Activated CD8-positive, alpha-beta memory T cell treated with anti-CD3 and anti-CD28 coated beads, Interleukin-2, amount 50 U/mL, for 24 hours (primary cell): Measurements from ENCODE around the gene MSL3B.

Source experiments
- DNase-seq: peaks from one replicate; pipeline ENCODE4 v3.0.0-alpha.2; 2020; ENCODE audit errors: extremely low read depth

MSL3B gene

DNA sequence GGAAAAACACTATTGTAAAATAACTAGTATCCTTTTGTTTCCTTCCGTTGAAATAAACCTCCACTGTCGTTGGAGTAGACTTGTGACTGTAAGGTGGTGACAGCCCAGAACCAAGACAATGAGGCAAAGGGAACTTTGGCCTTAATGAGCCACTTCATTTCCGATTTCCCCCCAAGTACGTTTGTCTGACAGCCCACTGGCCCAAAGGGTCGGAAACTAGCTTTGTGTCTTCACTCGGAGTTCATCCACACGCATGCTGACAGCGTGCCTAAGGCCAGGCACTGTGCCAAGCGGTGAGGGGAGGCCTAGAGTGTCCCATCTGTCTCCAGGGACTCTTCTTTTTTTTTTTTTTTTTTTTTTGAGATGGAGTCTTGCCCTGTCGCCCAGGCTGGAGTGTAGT lies 34.8 kb downstream of the MSL3B start:
- DNase-seq: no peak

DNA sequence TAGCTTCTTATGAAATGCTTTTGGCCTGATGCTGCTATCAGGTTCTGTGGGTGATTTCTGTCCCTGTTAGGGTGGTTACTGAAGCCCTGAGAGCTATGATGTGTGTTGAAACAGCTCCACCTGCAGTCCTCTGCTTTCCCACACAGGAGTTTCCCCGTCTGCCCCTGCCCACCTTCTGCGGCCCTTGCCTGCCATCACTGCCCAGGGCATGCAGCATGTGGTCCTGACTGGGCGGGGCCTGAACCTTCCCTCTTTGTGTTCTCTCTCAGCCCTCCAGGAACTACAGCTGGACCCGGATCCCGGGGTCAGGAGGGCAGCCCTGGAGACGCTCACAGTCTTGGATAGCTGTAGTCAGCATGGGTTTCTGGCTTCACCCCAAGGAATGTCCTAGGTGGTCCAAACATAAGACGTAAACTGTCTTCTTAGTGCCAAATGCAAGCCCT lies 35.3 kb downstream of the MSL3B start:
- no peak for DNase-seq

DNA sequence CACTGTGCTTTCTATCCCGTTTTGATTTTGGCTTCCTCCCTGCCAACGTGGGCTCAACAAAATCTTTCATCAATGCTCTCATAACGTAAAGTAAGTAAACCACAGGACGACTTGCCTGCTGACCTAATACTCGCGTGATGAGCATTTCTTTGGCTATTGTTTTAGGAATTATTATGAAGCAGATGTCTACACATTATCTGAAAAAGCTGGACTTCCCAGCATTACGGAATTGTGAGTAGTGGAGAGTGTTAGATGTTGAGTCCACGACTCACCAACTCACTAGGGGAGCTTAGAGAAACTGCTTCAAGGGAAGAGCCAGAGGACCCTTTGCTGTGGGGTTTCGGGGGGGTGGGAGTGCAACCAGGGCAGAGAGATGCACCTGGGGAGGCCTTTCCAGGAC lies 35.8 kb downstream of the MSL3B start:
- DNase-seq: no peak

DNA sequence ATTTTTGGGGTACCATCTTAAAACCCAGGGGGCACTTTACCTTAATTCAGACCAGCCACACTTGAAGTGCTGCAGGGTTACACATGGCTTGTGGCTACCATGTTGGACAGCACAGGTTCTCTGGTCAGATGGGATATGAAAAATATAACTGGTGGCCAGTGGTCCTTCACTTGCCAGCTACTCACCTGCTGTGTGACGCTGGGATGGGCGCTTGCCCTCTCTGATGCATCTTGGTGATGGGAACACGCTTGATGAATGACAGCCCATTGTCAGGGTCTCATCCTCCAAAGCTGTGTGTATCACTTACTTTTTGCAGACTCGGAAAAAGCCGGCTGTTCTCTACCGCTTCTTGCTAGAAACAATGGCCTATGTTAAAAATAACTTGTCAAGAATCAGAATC lies 36.3 kb downstream of the MSL3B start:
- no peak for DNase-seq

DNA sequence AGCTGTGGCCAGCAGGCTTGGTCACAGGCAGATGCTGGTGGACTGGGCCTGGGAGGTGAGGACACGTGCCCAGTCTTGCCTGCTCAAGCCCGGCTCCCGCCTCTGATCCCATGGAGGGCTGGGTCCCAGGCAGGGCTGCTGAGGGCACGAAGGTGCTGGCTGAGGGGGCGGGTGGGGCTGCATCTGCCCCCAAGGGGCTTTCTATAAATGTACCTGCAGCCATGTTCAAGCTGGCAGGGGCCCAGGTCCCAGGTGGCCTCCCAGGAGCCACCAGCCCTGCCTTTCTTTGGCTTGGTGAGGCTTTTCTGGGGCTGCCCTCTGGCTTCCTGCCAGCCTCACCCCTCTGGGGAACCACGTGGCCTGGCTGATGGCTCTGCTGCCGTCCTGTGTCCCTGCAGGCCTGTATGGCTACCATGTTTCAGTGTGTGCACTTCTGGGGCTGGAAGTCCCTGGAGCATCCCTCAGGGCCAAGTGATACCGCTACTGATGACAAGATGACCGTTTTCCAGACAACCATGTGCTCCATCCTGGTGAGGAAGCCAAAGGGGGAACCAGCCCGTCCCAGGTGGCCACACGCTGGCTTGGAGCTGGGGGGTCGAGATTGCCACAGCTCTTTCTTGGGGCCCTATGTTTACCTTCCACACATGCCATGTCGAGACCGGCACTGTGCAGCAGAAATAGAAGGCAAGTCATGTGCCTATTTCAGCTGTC lies 37.0 kb downstream of the MSL3B start:
- no peak for DNase-seq

DNA sequence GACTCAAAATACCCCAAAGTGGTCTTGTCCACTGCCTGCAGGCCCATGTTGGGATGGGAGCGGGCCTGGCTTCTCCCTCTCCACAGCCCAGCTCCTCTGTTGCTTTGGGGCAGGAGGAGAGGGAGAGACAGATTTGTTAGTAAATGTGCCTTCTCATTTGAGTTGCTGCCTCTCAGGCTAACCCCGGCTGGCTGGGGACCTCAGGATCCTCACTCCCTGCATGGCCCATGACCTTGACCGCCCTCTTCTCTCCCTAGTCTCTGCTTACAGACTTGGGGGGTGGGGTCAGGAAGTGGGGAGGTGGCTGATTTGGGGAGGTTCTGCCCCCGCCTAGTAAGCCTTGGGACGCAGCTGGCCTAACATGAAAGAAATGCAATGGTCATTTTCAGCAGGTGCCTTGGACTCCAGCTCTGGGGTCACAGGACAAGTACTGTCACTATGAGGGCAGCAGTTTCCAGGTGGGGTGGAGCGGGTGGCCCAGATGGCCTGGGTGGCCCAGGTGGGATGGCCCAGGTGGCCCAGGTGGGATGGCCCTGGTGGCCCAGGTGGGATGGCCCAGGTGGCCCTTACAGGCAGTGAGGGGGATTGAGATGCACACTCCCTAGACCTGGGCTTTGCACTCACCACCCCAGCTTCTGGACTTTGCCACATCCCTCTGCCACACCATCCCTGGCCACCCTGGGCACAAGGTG lies 37.9 kb downstream of the MSL3B start:
- DNase-seq: no peak

DNA sequence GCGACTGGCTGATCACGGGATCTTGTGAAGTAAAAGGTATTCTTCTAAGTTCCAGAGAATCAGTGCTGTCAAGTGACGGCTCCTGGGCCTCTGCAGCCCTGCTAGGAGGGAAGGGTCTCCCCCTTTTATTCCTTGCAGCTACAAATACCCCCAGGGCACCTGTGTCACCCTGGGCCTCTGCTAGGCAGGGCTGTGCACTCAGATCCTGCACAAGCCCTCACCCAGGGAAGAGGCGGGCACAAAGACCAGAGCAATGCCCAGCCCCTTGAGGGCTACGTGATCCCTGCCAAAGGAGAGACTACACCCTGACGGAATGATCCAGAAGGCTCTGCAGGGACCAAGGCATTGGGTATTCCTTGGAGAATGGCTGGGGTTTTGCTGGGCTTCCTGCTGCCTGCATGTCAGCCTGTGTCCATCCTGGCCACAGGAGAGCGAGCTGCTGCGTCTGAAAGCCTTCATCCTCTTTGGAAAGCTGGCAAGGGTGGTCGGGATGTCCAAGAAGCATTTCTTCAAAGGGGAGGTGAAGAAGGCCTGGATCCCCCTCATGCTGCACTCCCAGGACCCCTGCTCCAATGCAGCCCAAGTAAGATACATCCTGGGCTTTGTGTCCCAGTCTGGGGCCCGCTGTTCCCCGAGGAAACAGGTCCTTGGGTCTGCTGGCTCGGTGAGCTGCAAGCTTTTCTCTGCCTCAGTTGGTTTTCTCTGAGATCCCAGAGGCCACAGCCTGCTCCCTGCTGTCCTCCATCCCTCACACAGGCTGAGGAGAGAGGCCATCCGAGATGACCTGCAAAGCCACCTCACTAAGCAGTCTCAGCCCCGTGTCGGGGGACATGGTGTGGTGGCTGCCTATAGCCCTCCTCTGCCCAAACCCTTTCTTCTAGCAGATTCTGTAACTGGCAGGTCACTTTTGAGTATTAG lies 38.7 kb downstream of the MSL3B start:
- no peak for DNase-seq

DNA sequence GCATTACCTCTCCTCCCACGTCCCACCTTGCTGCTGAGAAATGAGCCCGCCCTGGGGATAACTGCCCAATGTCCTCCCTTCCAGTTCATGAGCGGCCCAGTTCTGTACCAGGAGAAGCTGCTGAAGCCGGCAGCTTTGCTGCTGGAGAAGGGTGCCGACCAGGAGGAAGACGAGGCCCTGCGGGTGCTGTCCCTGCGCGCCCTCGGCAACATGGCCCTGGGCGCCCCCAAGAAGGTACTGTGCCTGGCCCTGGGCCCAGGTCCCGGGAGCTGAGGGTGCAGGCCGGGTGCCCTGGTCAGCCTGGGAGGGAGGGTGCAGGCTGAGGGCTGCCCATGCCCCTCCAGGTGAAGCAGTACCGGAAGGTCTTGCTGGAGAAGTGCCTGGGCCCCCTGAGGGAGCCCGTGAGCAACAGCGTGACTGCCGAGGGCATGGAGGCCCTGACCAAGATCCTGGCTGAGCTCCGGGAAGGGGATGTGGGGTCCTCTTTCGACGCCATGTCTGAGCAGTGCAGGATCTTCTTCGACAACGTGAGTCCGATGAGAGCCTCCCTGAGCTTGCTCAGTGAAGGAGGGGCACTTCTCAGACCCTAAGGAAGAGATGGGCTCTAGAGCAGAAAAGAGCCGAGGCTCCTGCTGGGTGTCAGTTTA lies 39.5 kb downstream of the MSL3B start:
- no peak for DNase-seq

DNA sequence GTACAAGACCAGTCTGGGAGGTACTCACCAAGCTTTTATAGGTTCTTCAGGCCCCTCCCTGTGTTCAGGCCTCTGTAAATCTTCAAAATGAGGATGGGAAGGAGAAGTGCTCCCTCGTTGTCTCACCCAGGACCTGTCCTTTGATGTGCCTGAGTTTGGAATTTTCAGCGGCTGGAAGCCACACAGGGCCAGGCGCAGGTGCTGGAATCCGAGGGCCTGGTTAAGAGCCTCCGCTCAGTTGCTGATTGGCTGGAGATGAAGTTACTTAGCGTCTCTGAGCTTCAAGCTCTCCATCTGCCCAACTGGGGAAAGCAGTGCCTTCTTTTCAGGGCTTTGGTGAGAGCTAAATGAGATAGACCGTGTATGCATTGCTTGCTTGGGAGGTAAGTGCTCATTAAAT lies 43.8 kb downstream of the MSL3B start:
- DNase-seq: no peak

DNA sequence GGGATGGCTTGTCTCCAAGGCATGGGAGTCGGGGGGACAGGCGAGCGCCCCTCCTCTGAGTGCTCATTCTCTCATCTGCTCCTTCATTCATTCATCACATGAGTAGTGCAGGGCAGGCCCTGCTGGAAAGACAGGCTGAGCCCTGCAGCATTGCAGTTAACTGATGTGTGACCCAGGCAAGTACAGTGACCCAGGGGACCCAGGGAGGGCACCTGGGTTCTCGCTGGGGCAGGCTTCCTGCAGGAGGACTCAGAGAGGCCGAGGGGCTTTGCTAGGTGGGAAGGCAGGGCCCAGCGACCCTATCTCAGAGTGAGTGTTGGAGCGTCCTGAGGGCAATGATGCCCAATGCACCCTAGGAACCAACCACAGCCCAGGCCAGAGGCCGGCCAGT lies 44.5 kb downstream of the MSL3B start:
- DNase-seq: no peak

DNA sequence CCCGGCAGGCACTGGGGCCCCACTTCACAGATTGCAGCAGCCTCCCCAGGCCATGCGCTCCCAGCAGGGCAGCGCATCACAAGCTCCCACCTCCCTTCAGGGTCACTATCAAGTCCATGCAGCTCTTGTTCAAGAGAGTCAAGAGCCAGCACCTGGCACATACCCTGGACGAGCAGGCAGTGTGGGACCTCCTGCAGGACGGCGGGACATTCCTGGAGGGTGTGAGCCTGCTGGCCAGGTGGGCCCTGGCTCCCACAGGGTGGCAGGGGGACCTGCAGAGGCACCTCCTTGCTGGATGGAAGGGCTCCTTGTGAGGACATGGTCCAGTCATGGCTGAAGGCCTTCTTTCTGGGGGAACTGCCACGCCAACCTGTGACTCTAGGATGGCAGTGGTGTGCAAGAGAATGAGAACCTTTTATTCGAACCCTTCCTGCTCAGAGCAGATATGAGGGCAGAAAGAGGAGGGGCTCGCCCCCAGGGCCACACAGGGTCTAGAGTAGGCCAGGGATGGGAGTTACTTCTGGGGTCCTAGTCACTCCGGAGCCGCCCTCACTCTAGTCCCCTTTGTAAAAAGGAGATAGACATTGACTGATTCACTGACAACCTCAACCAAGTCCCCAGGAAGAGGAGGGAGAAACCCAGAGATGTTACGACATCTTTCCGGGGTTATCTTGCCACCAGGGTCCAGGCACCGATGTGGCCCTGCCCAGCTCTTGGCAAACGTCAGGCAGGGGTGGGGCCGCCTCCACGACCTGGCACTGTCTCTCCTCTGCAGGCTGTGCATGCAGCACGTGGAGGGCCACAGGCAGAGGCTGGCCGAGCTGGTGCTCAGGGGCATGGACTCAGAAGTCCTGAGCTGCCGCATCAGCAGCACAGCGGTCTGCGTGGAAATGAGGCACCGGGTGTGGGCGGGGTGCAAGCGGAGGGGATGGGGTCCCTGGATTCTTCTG lies 45.1 kb downstream of the MSL3B start:
- no peak for DNase-seq

DNA sequence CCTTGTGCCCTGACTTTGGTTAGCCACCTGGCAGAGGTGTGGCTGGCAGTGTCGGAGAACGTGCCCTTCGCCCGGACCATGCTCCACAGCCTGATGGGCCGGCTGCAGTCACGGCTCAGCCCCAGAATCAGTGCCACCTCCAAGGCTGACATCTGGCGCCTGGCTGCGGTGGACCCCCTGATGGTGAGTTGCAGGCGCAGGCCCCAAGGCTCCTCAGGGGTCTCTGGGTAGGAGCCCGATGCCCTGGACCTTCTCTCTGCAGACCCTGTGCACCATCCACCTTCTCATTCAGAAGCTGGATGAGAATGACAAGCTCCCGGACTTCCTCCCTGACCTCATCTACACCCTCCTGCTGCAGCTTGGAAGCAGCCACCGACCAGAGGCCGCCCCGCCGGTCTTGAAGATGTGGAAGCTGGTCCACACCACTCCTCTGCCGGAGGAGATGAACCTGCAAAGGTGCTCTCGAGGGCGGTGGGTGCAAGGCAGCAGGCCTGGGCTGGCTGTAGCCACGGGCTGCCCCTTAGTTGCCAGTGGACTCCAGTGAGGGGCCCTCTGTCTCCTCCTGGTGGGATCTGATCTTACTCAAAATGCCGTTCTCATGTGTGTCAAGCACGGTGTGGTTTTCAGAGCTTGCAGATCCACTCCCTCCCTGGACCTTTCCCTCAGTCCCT lies 46.0 kb downstream of the MSL3B start:
- no peak for DNase-seq

DNA sequence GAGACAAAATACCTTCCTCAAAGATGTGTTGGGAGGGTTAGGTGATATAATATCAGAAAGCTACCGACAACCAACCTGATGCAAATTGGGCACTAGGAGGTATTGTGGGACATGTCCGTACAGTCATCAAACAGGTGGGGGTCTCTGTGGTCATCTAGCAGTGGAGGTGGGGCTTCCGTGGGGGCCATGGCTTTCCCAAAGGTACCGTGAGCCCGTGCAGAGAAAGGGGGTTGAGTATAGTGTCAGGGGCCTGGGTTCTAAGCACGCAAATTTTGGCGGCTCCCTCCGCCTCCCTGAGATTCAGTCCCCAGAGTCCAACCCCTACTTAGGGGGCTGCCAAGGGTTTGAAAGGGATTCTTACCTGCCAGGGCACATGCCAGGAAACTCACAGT lies 46.5 kb downstream of the MSL3B start:
- DNase-seq: no peak

DNA sequence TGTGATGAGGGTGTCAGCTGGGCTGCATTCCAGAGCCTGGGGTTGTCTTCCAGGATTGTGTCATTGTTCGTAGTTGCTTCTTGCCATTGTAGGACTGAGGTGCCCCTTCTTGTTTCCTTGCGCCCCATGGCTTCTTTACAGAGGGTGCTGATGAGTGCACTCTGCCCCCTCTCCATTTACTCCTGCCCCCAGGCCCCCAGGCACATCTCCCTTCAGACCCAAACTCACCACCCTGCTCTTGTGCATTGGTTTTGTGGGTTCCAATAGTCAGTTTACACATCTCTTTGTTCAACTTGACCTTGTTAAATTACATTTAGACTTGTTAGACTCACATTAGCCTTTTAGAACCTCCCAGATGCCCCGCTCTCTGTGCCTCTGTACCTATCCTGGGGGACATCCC lies 47.0 kb downstream of the MSL3B start:
- no peak for DNase-seq

DNA sequence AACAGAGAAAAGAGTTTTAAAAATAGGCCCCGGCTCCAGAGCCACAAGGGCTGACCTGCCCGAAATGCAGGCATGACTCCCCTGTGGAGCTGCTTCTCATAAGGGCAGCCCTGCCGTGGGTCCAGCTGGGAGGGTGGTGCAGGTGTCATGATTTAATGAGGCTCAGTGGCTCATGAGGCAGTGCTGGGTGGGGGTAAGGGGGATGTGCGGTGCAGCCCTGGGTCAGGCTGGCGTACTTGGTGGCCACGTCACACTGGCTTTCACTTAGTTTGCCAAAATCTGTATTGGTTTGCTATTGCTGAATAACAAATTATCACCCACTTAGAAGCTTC lies 47.4 kb downstream of the MSL3B start:
- no peak for DNase-seq

DNA sequence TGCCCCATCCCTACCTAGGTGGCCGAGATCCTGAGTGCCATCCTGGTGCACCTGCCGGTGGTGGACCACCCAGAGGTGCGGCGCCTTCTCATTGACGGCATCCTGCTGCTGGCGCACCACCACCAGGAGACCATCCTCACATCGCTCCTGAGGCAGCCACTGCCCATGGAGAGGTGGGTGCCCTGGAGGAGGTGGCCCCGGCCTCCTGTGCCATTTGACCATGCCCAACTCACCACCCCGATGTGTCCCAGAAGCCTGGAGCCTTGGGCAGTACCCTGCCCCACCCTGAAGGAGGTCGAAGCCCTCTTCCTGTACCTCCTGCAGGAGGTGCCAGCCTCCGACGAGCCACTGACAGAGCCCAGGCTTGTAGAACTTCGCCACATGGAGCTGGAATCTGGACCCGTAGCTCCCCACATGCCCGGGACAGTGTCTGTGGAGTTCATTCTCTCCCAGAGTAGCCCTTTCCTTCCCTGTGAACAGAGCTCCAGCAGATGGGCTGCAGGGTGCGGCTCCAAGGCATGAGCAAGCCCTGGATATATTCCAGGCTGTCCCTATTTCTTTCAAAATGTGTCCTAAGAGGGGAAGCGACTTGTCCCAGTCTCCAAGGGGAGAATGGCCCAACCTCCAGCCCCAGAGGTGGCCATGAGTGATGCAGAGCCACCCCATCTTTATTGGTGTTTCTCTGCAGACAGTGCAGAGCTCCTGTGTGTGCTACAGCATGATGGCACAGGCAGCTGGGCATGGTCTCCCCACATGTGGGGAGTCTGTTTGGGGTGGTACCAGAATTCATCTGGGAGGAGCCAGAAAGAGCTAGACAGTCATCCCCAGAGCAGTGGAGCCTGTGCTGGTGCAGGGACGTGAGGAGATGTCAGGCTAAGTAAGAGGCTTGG lies 48.1 kb downstream of the MSL3B start:
- no peak for DNase-seq

DNA sequence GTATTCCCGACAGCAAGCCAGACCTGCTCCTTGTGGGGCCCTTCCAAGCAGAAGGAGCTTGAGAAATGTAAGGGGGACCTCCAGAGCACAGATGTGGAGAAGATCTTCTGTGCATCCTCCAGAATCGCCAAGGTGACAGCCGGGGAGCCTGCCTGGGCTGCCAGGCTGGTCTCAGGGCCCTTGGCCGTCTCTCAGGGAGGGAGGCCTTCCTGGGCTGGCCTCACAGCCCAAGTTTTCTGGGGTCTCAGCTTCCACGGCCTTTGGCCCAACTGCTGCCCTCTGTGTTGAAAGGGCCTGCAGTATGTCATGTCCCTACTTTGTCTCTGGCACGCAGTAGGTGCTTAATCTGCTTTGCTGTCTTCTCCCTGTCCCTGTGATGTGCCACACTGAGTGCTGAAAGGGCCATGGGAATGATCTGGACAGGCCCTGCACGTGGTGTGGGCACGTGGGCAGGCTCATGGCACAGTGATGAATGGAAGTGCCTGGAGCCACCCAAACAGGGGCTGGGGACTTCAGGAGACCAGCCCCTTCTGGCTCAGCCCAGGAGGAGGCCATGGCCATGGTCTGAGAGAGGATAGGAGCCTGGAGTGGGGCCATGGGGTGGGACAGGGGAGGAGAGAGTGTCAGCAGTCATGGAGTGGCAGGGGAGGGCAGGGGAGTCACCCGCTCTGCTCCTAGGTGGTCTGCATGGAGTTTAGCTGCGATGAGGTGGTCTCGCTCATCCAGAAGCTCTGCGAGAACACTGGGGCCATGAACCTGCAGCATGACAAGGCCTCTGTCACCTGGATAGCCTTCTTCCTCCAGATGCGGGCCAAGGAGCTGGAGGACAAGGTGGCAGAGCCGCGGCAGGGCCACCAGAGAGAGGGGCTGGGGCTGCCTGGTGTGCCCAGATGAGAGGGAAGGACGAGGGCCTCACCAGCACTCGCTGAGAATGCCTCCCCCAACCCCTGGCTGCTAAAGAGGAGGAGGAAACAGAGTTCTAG lies 49.3 kb downstream of the MSL3B start:
- no peak for DNase-seq

DNA sequence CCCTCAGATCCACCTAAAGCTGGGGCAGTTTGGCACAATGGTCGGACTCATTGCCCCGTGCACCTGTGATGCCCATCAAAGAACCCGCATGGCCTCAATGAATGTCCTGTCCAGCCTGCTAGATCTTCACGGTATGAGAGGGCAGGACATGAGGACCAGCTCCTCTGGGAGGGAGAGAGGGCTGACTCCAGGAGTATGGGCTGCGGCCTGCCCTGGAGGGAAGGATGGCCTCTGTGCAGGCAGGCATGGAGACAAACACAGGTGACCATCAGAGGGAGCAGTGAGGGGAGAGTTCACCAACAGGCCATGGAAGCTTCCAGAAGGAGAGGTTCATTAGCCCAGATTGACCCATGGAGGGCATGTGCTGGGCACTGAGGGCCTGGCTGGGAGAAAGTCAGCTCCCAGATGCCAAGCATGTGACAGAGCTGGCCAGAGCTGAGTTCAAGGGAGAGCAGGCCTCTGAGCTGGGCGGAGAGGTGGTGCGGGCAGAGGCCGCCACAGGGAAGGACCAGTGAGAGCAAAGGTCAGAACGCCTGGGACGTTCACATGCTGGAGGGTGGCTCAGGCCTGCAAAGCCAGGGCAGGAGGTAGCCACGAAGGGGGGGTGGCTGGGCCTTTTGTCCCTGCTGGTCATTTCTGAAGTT lies 50.1 kb downstream of the MSL3B start:
- DNase-seq: no peak
